GM13977 (cell line): ENCODE results near the gene CDK9.
A peak's percentile ranks its signal among the peaks of the same experiment; 100 is the strongest.

Experiments used
- DNase-seq: peaks from one replicate; pipeline ENCODE4 v3.0.0; 2012; ENCODE audit warnings: low spot score
- in situ Hi-C: fragments of 300-500 bp; cut with MboI; formaldehyde crosslinking; loops from one replicate; pipeline ENCODE4 v1.12.0; 2022; ENCODE audit warnings: low sequenced_read_pairs, low pct_unique_long_range_greater_than_20kb, mixed read lengths, inconsistent platforms; ENCODE audit not compliant: unreplicated experiment
- TF ChIP-seq, protein P1 (sequence below): IDR thresholded peaks from 2 replicates; pipeline ENCODE4 v1.5.1; 2012; ENCODE audit warnings: mild to moderate bottlenecking, control low read depth; ENCODE audit not compliant: insufficient read depth; ENCODE audit errors: extremely low read depth, missing control alignments

CDK9 gene

DNA sequence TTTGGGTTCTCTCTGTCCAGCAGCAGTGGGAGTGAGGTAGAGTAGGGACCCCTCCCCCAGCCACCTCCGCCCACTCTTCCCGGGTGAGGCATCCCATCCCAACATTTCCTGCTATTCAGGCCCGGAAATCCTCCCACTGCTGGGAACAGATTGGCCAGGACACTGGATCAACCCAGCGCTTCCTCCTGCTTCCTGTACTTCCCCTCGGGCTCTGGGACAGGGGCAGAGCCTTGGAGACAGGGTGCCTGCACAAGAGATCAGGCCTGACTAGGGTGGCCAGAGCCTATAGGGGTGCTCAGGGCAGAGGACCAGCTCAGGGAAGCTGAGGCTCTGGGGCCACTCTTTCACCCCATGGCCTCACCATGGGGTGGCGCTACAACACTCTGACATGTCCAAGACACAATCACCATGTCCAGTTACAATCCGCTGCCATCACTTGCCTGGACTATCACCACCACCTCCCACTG lies 21.9 kb upstream of the CDK9 start:
- in situ Hi-C loops, result no loop called here
- no peak for DNase-seq
- TF ChIP-seq, protein P1, sequence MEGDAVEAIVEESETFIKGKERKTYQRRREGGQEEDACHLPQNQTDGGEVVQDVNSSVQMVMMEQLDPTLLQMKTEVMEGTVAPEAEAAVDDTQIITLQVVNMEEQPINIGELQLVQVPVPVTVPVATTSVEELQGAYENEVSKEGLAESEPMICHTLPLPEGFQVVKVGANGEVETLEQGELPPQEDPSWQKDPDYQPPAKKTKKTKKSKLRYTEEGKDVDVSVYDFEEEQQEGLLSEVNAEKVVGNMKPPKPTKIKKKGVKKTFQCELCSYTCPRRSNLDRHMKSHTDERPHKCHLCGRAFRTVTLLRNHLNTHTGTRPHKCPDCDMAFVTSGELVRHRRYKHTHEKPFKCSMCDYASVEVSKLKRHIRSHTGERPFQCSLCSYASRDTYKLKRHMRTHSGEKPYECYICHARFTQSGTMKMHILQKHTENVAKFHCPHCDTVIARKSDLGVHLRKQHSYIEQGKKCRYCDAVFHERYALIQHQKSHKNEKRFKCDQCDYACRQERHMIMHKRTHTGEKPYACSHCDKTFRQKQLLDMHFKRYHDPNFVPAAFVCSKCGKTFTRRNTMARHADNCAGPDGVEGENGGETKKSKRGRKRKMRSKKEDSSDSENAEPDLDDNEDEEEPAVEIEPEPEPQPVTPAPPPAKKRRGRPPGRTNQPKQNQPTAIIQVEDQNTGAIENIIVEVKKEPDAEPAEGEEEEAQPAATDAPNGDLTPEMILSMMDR, result peak; percentile 66

DNA sequence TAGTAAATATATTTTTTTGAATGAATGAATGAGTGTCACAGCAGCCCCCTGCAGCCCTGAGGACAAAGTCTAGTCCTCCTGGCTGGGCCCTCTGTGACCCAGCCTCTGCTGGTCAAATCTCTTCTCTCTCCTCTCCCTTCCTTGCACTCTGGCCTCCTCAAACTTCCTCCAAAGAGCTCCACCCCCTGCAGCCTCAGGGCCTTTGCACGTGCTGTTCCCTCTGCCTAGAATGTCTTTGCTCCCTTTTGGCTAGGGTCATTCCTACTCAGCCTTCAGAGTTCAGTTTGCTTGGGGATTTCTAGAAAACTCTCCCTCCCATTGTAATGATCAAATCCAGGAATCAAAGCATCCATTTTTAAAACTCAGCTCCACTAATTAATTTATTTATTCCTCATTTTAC lies 20.4 kb upstream of the CDK9 start:
- no peak for DNase-seq
- TF ChIP-seq, protein P1, result no peak
- in situ Hi-C loops, result no loop called here

DNA sequence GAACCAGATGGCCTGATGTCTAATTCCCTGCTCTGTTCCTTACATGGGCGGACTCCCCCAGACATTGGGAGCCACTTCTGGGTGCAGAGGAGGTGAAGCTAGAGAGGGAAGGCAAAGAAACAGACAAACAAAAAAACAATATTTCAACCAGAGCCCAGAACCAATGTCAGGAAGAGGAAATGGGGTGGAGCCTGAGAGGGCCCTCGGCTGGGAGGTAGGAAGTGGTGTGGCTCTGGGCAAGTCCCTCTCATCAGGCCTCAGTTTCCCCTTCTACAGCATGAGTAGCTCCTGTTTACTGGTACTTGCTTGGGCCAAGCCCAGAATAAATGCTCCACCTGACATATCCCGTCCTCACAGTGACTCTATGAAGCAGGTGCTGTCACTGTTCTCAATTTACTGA lies 18.4 kb upstream of the CDK9 start:
- in situ Hi-C loops, result no loop called here
- TF ChIP-seq, protein P1, result no peak
- no peak for DNase-seq

DNA sequence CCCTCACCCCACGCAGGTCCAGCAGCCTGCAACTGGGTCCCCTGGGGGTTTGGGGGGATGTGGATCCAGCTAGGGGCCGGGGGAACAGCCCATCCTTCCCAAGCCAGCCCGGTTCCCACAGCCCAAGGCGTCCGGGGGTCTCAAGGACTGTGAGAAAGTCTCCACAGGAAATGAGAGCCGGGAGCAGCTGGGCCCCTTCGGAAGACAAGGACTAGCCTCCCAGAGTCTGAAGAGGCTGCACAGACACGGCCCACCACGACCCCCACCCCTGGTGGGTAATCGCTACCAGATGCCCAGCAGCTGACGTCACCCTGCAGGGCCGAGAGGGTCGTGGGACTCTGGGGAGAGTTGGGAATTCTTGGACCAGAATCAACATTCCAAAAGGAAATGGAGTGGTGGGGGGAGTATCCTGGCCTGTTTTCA lies 17.9 kb upstream of the CDK9 start:
- DNase-seq, result no peak
- TF ChIP-seq, protein P1, result no peak
- in situ Hi-C loops, result no loop called here

DNA sequence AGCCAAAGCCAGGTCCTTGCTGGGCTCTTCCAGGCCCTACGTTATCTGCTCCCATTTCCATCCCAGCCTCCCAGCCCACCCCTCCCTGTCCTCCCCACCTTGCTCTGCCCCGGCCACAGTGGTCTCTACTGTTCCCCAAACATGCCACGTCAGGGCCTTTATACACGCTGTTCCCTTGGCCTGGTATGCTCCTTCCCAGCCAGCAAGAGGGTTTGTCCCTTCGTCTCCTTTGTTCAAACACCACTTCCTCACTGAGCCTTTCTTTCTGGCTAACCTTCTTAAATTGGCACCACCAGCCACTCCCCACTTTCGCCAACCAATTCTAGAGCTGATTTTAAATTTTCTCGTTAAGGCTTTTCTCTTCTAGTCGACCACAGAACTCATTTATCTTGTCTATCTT lies 17.1 kb upstream of the CDK9 start:
- in situ Hi-C loops, result no loop called here
- DNase-seq, result no peak
- TF ChIP-seq, protein P1, result no peak

DNA sequence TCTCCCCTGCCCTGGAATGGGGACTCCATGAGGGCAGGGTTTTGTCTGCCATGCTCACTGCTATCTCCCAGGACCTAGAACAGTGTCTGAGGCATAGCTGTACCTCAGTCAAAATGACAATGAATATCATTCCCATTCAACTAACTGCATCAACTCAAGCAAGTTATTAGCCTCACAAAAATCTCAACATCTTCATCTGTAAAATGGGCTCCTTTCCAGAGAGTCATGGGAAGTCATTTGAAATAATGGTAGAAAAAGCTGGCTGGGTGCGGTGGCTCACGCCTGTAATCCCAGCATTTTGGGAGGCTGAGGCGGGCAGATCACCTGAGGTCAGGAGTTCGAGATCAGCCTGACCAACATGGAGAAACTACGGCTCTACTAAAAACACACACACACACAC lies 16.7 kb upstream of the CDK9 start:
- TF ChIP-seq, protein P1, result no peak
- in situ Hi-C loops, result no loop called here
- no peak for DNase-seq

DNA sequence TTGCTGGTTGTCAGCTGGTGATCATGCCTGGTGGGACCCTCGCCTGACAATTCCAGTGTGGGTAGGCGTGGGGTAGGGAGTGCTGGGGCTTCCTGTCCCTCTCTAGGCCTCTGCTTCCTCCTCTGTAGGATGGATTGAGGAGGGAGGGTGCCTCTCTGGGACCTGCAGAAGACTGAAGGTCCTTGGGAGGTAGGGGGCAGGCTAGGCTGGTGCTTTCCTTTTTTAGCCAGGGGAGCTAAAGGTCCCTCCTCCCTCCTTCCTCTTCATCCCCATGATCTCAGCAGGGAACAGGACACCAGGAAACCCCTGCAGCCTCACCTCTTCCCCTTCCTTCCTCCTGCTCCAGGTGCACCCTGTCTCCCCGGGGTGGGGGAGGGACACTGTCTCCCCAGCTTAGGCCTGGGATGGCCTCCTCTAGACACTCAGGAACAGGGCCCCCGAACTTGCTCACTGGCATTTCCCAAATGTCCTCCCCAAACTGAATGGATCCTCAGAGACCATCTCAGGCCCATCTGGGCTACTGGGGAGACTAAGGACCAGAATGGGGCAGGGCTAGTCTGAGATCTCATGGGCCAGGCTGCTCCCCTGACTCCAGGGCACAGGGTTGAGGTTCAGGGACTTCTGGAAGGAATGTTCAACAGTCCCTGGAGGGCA lies 15.8 kb upstream of the CDK9 start:
- DNase-seq, result no peak
- TF ChIP-seq, protein P1, result no peak
- in situ Hi-C loops, result no loop called here
